WERI-Rb-1 (cell line): Measurements from ENCODE around the gene AGBL1.

Experiments
- DNase-seq: peaks from one replicate; pipeline ENCODE4 v3.0.0-alpha.2; 2020
- H3K27ac ChIP-seq: fragments of 250-450 bp; sonication (Bioruptor Pico); 2 replicates; pipeline ENCODE4 v1.5.1; 2020; ENCODE audit warnings: mild to moderate bottlenecking, moderate library complexity
- H3K27me3 ChIP-seq: fragments of 250-450 bp; sonication (Bioruptor Pico); 2 replicates; pipeline ENCODE4 v1.5.1; 2021; ENCODE audit warnings: mild to moderate bottlenecking, low read depth, moderate library complexity; ENCODE audit not compliant: insufficient read depth, severe bottlenecking
- H3K36me3 ChIP-seq: fragments of 250-450 bp; sonication (Bioruptor Pico); 2 replicates; pipeline ENCODE4 v1.5.1; 2020; ENCODE audit warnings: mild to moderate bottlenecking, moderate library complexity
- H3K4me3 ChIP-seq: 2 replicates; pipeline ENCODE4 v1.5.1; 2011; ENCODE audit warnings: low read depth, mild to moderate bottlenecking, control low read depth, low read length
- H3K9me3 ChIP-seq: fragments of 250-450 bp; sonication (Bioruptor Pico); 2 replicates; pipeline ENCODE4 v1.5.1; 2021; ENCODE audit warnings: mild to moderate bottlenecking, moderate library complexity; ENCODE audit not compliant: severe bottlenecking
- TF ChIP-seq, protein P1 (sequence below): IDR thresholded peaks from 2 replicates; pipeline ENCODE4 v1.5.1; 2011; ENCODE audit warnings: low read depth, mild to moderate bottlenecking, control low read depth, inconsistent platforms, low read length

Gene AGBL1

DNA sequence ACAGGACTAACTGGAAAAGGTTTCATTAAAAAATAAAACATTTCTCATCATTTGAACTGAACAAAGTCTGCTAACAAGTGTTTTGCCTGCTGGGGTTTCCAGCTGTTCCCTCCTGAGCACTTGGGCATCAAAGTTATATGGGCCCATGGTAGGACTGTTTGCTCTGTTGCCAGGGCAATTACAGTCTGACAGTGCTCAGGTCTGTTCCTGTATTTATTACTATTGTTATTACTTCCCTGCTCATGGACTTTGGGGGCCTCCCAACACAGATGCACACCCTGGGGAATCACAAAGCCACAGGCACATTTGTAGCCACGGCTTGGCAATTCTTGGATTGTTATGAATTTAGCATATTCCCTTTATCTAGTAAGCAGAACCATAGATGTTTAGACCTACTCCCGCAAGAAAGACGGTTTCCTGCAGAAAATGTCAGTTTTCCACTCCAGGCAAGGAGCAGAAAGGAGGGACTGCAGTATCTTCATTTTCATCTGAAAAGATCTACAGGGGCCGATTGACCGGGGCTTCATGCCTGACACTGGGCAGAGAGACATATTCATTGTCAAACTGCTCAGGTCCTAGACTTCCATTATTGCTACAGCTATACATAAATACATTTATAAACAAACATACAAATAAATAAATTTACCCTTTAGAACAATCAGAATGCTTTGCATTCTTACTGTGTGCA is 580.2 kb downstream of the AGBL1 start:
- no peak for DNase-seq
- Histone ChIP-seq H3K36me3 (no peaks in the 10 kb centered on the region), H3K4me3 (no peak overlapping the region), H3K27ac (no peak overlapping the region), H3K27me3 (peaks cover 37% of the 10 kb centered on the region), H3K9me3 (no peaks in the 10 kb centered on the region)
- TF ChIP-seq, protein P1, sequence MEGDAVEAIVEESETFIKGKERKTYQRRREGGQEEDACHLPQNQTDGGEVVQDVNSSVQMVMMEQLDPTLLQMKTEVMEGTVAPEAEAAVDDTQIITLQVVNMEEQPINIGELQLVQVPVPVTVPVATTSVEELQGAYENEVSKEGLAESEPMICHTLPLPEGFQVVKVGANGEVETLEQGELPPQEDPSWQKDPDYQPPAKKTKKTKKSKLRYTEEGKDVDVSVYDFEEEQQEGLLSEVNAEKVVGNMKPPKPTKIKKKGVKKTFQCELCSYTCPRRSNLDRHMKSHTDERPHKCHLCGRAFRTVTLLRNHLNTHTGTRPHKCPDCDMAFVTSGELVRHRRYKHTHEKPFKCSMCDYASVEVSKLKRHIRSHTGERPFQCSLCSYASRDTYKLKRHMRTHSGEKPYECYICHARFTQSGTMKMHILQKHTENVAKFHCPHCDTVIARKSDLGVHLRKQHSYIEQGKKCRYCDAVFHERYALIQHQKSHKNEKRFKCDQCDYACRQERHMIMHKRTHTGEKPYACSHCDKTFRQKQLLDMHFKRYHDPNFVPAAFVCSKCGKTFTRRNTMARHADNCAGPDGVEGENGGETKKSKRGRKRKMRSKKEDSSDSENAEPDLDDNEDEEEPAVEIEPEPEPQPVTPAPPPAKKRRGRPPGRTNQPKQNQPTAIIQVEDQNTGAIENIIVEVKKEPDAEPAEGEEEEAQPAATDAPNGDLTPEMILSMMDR, result no peak

GRCh38 chr15:86661580-86661979 is 581.9 kb downstream of the AGBL1 start:
- peaks cover 27% of the 10 kb centered on the region for H3K27me3 ChIP-seq
- TF ChIP-seq, protein P1, result no peak
- no peak for DNase-seq
- H3K36me3 ChIP-seq, result no peaks in the 10 kb centered on the region
- H3K9me3 ChIP-seq, result no peaks in the 10 kb centered on the region
- no peak overlapping the region for H3K4me3 ChIP-seq
- no peak overlapping the region for H3K27ac ChIP-seq

DNA sequence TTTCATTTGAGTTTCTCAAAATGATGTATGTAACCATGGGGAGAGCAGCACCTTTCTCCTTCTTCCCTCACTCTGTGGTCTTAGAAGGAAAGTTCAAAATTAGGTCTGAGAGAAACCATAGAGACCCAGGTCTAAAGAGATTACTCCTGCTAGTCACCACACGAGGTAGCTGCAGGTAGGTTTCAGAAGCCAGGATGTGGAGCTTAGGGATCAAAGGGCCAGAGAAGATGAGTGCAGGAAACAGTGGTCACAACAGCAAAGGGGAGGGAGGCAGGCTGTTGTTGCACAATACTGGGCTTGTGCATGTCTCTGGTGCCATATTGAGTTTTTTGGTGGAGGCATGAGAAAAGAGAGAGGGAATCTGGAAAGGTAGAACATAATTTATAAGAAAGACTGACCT is 583.6 kb downstream of the AGBL1 start:
- Histone ChIP-seq H3K4me3 (no peak overlapping the region), H3K9me3 (peaks cover 2% of the 10 kb centered on the region), H3K27ac (no peak overlapping the region), H3K36me3 (no peaks in the 10 kb centered on the region), H3K27me3 (peaks cover 24% of the 10 kb centered on the region)
- DNase-seq, result no peak
- TF ChIP-seq, protein P1, result no peak

- H3K9me3 ChIP-seq, result peaks cover 2% of the 10 kb centered on the region
- TF ChIP-seq, protein P1, result no peak
- H3K36me3 ChIP-seq, result no peaks in the 10 kb centered on the region
- peaks cover 21% of the 10 kb centered on the region for H3K27me3 ChIP-seq
- no peak overlapping the region for H3K27ac ChIP-seq
- no peak for DNase-seq
- no peak overlapping the region for H3K4me3 ChIP-seq
Observed at GRCh38 chr15:86663979-86664378, 584.3 kb downstream of the AGBL1 start.

- peaks cover 21% of the 10 kb centered on the region for H3K27me3 ChIP-seq
- no peak overlapping the region for H3K4me3 ChIP-seq
- TF ChIP-seq, protein P1, result no peak
- no peak for DNase-seq
- H3K36me3 ChIP-seq, result no peaks in the 10 kb centered on the region
- peaks cover 2% of the 10 kb centered on the region for H3K9me3 ChIP-seq
- H3K27ac ChIP-seq, result no peak overlapping the region
Observed at GRCh38 chr15:86664581-86664980, 584.9 kb downstream of the AGBL1 start.

- TF ChIP-seq, protein P1, result no peak
- no peak overlapping the region for H3K27ac ChIP-seq
- H3K27me3 ChIP-seq, result peaks cover 44% of the 10 kb centered on the region
- no peaks in the 10 kb centered on the region for H3K9me3 ChIP-seq
- no peaks in the 10 kb centered on the region for H3K36me3 ChIP-seq
- DNase-seq, result no peak
- H3K4me3 ChIP-seq, result no peak overlapping the region
Observed at GRCh38 chr15:86676002-86676401, 596.3 kb downstream of the AGBL1 start.
